ENCODE results near the gene MMP28.

The MMP28 gene

DNA sequence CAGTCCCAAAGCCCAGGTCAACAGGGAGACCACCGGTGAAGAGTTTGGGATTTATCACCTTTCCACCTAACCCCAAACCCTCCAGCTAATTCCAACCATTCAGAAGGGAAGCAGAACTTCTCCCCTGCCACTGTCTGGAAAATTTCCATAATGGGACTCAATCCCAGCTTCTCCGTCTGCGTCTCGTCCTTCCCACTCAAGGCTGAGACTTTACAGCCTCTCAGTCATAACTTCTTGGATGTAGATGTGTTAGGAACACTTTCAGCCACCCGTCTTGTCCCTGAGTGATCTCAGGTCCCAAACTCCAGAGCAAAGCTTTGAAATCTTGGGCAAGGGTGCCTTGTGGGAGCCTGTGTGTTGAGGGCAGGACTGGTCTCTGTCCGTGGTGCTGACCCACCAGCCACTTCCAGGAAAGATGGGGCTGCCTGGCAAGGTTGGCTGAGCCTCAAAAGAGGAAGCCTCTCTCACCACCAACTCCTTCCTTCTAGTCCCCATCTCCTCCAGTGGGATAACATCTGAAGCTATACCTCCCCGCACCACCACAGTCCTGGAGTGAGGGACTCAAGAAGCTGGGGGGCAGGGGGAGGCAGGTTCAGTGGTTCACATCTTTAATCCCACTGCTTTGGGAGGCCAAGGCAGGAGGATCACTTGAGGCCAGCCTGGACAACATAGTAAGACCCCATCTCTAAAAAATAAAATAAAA is 51.7 kb downstream of the MMP28 start:
- in situ Hi-C loops (cut with HindIII; ENCODE audit: low pct_unique_long_range_greater_than_20kb, low sequenced_read_pairs): loop anchor here (25.0 kb wide), 1 partner anchor 131 kb away; no protein-coding TSS in a partner anchor
- TF ChIP-seq JUND (IDR thresholded peaks at IDR 0.05; ENCODE audit: low read depth): no peak
- peak; percentile 79 to 92 for DNase-seq (ENCODE audit: low read depth in 1 of 2, low spot score in 1 of 2)

DNA sequence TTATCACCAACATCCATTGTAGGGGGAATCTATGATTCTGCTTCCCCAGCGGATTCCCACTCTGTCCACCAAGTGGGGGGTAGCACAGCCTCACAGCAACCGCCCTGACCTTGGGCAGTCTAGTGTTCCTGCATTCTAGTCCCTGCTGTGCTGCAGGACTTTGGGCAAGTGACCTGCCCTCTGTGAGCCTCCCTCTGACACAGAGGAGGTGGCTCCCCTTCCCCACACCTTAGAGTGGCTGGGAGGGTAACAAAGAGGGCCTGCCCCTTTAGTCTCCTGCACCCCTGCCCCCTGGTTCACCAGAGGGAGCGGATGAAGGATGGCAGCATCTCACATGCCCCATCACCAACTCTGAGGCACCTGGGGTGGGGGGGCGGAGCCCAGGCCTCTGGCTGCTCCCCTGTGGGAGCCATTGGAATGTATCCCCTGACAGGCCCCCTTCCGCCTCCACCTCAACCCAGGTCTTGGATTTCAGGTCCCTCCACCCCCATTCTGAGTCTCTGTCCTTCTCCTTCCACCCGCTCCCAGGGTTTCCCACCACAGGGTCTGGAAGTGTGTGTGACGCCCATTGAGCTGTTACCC is 52.5 kb downstream of the MMP28 start:
- DNase-seq (ENCODE audit: low read depth in 1 of 2, low spot score in 1 of 2): no peak
- no peak for TF ChIP-seq JUND (IDR thresholded peaks at IDR 0.05; ENCODE audit: low read depth)
- in situ Hi-C loops (cut with HindIII; ENCODE audit: low pct_unique_long_range_greater_than_20kb, low sequenced_read_pairs): loop anchor here (25.0 kb wide), 1 partner anchor 131 kb away; no protein-coding TSS in a partner anchor

GRCh38 chr17:35742496-35742895 is 52.9 kb downstream of the MMP28 start:
- in situ Hi-C loops (cut with HindIII; ENCODE audit: low pct_unique_long_range_greater_than_20kb, low sequenced_read_pairs): loop anchor here (25.0 kb wide), 1 partner anchor 130 kb away; no protein-coding TSS in a partner anchor
- no peak for DNase-seq (ENCODE audit: low read depth in 1 of 2, low spot score in 1 of 2)
- no peak for TF ChIP-seq JUND (IDR thresholded peaks at IDR 0.05; ENCODE audit: low read depth)

GRCh38 chr17:35740997-35741931 is 54.2 kb downstream of the MMP28 start:
- no peak for TF ChIP-seq JUND (IDR thresholded peaks at IDR 0.05; ENCODE audit: low read depth)
- in situ Hi-C loops (cut with HindIII; ENCODE audit: low pct_unique_long_range_greater_than_20kb, low sequenced_read_pairs): loop anchor here (25.0 kb wide), 1 partner anchor 129 kb away; no protein-coding TSS in a partner anchor
- DNase-seq (ENCODE audit: low read depth in 1 of 2, low spot score in 1 of 2): no peak

- in situ Hi-C loops (cut with HindIII; ENCODE audit: low pct_unique_long_range_greater_than_20kb, low sequenced_read_pairs): loop anchor here (25.0 kb wide), 1 partner anchor 128 kb away; no protein-coding TSS in a partner anchor
- no peak for TF ChIP-seq JUND (IDR thresholded peaks at IDR 0.05; ENCODE audit: low read depth)
- DNase-seq (ENCODE audit: low read depth in 1 of 2, low spot score in 1 of 2): no peak
These were observed 55.2 kb downstream of the MMP28 start for GRCh38 chr17:35740216-35740615.

DNA sequence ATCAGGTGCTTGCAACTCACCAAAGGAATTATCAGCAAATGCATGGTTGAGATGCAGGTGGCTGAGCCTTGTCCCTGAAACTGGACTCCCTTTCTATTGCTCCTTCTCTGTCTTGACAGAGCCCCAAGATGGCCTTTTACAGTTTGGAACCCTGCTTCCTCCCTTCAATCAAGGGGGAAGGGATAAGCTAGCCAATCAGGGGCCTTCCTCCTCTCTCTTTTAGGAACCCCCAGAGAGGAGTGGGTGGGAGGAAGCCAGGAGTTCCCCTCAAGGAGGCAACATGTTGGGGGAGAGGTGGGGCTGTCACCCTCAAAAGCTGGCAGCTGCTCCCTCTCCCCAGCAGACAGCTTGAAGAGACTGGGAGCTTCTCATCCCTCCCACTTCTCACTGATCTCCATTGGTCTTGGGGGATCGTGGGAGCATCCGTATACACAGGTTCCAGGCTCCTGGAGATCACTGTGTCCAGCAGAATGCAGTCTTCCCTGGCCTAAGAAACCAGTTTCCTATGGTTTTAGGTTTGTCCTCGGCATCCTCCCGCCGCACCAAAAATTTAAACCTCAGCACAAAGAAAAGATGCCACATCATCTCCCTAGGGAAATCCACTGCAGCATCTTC is 56.8 kb downstream of the MMP28 start:
- no peak for TF ChIP-seq JUND (IDR thresholded peaks at IDR 0.05; ENCODE audit: low read depth)
- DNase-seq (ENCODE audit: low read depth in 1 of 2, low spot score in 1 of 2): no peak
- in situ Hi-C loops (cut with HindIII; ENCODE audit: low pct_unique_long_range_greater_than_20kb, low sequenced_read_pairs): loop anchor here (25.0 kb wide), 1 partner anchor 126 kb away; no protein-coding TSS in a partner anchor

DNA sequence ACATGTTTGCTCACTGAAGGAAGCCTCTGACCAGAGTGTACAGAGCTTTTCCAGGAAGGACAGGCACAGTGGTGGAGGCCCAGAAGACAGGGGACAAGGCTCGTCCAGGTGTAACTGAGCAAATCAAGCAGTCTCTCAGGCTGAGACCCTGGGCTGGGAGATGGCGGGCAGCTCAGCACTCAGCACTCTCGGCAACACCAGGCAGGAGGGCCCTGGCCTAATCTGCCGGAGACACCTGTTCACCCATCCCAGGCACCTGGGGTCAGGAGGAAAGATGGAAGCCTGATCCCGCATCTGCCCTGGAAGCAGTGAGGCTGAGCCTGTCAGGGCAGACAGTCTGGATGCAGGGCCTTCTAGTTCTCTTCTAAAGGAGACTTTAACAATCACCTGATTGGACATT is 59.2 kb downstream of the MMP28 start:
- no peak for DNase-seq (ENCODE audit: low read depth in 1 of 2, low spot score in 1 of 2)
- TF ChIP-seq JUND (IDR thresholded peaks at IDR 0.05; ENCODE audit: low read depth): no peak
- in situ Hi-C loops (cut with HindIII; ENCODE audit: low pct_unique_long_range_greater_than_20kb, low sequenced_read_pairs): loop anchor here (25.0 kb wide), 1 partner anchor 124 kb away; no protein-coding TSS in a partner anchor

GRCh38 chr17:35735036-35735805 is 60.2 kb downstream of the MMP28 start:
- no peak for TF ChIP-seq JUND (IDR thresholded peaks at IDR 0.05; ENCODE audit: low read depth)
- peak; percentile 52 to 74 for DNase-seq (ENCODE audit: low read depth in 1 of 2, low spot score in 1 of 2)
- in situ Hi-C loops (cut with HindIII; ENCODE audit: low pct_unique_long_range_greater_than_20kb, low sequenced_read_pairs): loop anchor here (25.0 kb wide), 1 partner anchor 123 kb away; no protein-coding TSS in a partner anchor

- no peak for TF ChIP-seq JUND (IDR thresholded peaks at IDR 0.05; ENCODE audit: low read depth)
- in situ Hi-C loops (cut with HindIII; ENCODE audit: low pct_unique_long_range_greater_than_20kb, low sequenced_read_pairs): loop anchor here (25.0 kb wide), 1 partner anchor 122 kb away; no protein-coding TSS in a partner anchor
- DNase-seq (ENCODE audit: low read depth in 1 of 2, low spot score in 1 of 2): no peak
These were observed 61.0 kb downstream of the MMP28 start for GRCh38 chr17:35734396-35734795.

DNA sequence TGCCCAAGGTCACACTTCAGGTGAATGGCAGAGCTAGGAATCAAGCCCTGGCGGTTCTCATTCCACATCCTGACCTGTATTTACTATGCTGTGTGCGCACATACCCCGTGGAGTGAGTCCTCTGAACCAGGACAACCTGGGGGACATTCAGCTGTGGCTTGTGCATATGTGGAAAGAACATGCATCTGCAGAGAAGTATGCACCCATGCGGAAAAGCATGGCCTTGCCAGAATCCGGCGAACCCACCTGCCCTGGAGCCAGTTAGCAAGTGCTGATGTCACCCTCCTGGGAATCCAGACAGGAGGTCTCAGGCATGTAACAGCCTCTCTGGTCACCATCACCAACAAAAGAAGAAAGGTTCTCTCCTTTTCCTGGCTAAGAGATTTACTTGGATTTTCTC is 62.1 kb downstream of the MMP28 start:
- no peak for DNase-seq (ENCODE audit: low read depth in 1 of 2, low spot score in 1 of 2)
- in situ Hi-C loops (cut with HindIII; ENCODE audit: low pct_unique_long_range_greater_than_20kb, low sequenced_read_pairs): loop anchor here (25.0 kb wide), 1 partner anchor 121 kb away; no protein-coding TSS in a partner anchor
- no peak for TF ChIP-seq JUND (IDR thresholded peaks at IDR 0.05; ENCODE audit: low read depth)

DNA sequence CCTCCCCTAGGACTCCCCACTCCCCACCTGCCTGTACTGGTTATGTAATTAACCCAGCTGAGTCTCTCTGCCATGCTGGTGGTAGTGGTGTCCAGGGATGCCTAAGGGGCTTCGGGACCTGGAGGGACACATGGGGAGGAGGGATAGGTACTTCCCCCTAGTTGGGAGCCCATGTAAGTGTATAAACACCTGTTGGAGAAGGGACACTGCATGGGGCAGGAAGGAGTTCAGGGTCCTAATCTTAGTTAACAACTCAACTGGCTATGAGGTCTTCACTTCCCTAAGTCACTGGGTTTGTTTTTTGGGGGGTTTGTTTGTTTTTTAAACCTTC is 62.7 kb downstream of the MMP28 start:
- DNase-seq (ENCODE audit: low read depth in 1 of 2, low spot score in 1 of 2): no peak
- no peak for TF ChIP-seq JUND (IDR thresholded peaks at IDR 0.05; ENCODE audit: low read depth)
- in situ Hi-C loops (cut with HindIII; ENCODE audit: low pct_unique_long_range_greater_than_20kb, low sequenced_read_pairs): loop anchor here (25.0 kb wide), 1 partner anchor 120 kb away; no protein-coding TSS in a partner anchor

All from T47D (cell line).